Stimulated activated CD4-positive, alpha-beta T cell treated with anti-CD3 and anti-CD28 coated beads, TNF-alpha, amount 100 ng/mL, for 48 hours (primary cell): ENCODE measurements around the gene MYADML2.

ENCODE experiments used
- DNase-seq, 3 donors: peaks; one replicate each; pipeline ENCODE4 v3.0.0-alpha.2; 2020; ENCODE audit warnings: low read depth in 3 of 3

MYADML2 gene

GRCh38 chr17:81940538-81941483 lies 6.2 kb downstream of the MYADML2 start:
- DNase-seq = no peak

DNA sequence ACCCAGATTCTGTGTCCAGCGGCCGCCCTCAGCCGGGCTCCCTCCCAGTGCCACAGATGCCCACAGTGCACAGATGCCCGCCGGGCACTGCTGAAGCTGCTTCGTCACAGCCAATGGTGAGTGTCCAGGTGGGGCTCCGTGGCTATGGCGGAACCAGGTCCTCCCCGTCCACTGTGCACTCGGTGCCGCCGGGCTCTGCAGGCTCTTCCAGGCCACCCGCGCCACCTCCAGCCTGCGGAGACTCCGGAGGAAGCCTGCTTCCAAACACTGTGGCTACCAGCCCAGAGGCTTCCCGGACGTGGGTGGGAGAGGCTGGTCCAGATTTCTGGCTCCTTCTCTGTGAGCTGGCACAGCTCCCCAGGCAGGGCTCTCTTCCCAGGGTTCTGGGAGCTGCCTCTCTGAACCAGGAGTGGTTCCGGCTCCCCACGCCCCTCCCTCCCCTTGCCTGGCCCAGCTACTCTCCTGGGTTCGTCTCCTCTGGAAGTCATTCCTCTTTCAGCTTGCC lies 7.1 kb downstream of the MYADML2 start:
- no peak for DNase-seq

DNA sequence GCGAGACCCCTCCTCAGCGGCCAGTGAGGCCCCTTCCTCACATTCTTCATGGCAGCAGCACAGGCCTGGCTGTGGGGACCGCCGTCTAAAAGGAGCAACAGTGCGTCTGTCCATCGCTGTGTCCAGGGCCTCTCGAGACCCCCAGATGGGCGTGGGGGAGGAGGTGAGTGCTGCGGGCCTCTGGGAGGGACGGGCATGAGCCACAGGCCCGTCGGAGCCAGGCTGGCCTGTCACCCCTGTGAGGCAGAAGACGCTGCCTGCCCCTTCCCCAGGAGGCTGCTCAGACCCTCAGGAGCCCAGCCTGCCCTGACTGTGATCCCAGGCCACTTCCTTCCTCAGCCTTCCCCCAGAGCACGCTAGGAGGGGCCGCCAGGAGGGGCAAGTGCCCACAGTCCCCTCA lies 7.8 kb downstream of the MYADML2 start:
- DNase-seq = no peak

DNA sequence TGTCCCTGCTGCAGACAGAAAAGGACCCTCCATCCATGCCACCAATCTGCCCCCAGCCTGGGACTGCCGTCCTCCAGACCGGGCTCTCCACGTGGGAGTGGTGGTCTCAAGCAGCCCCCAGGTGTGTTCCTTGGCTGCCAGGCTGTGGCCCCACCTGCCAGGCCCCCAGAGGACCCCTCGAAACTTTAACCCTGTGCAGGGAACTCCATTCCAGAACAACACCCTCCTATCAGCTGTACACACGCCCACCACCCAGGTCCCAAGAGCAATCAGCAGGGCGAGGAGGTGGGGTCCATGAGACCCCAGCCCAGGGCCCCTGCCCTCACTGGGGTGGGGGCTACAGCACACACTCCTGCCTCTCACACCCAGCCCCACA lies 11.3 kb downstream of the MYADML2 start:
- DNase-seq = no peak

- no peak for DNase-seq
Measured at GRCh38 chr17:81934850-81935708, 12.0 kb downstream of the MYADML2 start.

- DNase-seq = no peak
Measured at GRCh38 chr17:81934098-81934757, 12.8 kb downstream of the MYADML2 start.

DNA sequence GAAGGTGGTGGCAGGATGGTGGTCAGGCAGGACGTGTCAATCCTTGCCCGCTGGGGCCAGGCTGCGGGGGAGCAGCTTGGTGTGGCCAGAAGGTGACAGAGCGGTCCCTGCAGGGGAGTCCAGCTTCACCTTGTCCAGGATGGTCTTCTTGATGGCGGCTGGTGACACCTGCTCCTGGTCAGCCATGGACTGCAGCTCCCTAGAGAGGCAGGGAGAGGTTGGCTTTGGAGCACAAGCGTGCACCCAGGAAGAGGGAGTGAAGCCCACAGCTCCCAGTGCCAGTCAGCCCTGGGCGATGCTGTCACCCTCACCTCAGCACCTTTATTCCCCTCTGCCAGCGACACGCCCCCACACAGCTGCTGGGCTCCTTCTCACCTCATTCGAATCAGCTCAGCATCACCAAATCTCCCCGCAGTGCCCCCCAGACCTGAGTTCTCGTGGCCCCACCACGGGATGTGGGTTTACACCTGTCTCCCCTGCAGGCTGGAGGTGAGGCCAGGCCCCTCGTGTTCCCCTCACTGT lies 13.8 kb downstream of the MYADML2 start:
- no peak for DNase-seq

- no peak for DNase-seq
Measured at GRCh38 chr17:81932333-81932983, 14.6 kb downstream of the MYADML2 start.

DNA sequence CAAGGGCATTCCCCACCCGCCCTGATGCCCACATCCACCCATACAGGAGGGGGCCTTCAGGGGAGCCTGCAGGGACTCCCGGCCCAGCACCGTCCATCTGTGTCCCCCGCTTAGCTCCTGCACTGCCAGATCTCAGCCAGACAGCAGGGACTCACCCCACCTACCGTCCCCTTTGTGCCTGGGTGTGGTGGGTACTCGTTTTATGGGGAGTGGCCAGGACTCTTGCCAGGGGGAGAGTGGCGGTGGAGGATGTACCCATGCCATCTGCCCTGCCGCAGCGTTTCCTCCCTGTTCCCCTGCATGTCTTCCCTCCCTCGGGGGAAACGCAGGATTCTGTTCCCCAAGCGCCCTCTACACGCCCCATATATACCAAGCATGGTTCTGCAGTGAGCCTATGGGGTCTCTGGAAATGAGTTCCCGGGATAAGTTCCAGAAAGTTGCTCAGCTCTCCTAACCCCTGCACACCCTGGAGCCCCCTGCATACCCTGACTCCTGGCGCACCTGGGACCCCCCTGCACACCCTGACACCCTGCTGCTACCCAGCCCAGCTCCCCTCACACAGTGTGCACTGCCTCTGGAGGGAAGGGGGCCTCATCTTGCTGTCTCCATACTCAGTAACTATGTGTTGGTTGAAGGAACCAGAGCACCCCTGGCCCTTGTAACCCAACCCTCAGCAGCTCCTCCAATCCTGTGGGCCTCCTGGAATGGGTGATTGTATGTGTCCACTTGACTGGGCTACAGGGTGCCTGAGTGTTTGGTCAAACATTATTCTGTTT lies 15.3 kb downstream of the MYADML2 start:
- DNase-seq = no peak

- DNase-seq = no peak
Measured at GRCh38 chr17:81931189-81931556, 15.9 kb downstream of the MYADML2 start.

GRCh38 chr17:81930142-81931125 lies 16.6 kb downstream of the MYADML2 start:
- no peak for DNase-seq

- no peak for DNase-seq
Measured at GRCh38 chr17:81929253-81930141, 17.5 kb downstream of the MYADML2 start.

- DNase-seq = no peak
Measured at GRCh38 chr17:81928544-81929252, 18.3 kb downstream of the MYADML2 start.

DNA sequence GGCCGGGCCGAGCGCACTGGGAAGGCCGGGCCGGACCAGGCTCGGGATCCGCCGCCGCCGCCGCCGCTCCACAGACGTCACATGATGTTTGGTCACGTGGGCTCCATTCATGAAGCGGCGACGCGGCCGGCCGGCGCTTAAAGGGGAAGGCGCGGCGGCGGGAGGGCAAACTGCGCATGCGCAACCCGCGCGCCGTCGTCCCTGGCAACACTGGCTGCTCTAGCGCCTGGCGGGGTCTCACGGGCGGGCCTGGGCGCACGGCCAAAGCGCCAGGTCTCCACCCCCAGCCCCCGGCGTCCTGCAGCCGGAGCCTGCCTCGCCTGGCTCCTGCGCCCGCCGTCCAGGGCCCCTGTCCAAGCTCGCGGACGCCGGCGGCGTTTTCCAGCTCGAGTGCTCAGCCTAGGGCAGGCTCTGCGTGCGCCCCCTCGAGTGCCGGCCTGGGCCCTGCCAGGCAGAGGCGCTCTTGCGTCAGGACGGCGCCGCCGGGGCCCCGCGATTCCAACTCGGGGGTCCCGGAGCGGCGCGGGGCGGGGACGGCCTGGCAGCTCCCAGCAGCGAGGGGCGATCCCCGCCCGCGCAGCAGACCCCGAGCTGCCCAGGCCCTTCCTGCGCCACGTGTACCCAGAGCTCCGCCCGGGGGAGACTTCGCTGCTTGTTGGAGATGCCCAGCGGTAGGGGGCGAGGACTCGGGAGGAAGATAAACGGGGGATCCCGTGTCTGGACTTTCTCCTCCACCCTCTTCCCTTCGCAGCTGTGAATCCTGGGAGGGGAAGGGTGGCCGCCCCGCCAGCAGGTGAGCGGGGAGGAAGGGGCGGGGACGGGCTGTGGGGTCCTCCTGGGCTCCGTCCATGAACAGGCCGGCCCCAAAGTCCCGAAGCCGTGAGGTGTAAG lies 19.1 kb downstream of the MYADML2 start, which contains the start of gene MAFG:
TSS of gene MAFG (minus strand) at position 83 of the 891 bp plus-strand sequence. CDS start 4,550 bp downstream, outside the sequence.
- peak; percentile 78 to 85 (median 79) for DNase-seq

DNA sequence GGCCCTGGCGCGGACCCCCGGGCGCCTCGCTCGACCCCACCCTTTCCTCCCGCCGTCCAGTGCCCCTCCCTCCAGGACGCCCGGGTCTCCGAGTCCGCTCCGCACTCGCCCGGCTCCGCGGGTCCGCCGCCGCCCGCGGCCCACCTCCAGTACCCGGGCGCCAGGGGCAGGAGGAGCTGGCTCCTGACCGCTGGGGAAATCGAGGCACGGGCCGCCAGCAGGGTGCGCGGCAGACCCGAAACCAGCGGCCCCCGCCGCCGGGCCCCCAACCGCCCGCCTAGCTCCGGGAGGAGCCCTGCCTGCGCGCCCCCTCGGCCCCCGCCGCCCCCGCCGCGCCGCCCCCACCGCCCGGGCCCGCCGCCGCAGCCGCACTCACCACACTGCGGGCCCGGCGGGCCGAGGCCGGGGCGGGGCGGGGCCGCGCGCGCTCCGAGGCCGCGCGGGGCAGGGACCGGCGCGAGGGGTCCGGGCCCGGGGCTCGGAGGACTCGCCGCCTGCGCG lies 19.8 kb downstream of the MYADML2 start:
- DNase-seq = no peak
